Measurements from ENCODE around the gene IRAG1. TPM values are rescaled to one million over a fixed set of nuclear protein-coding genes. Genes with fewer than 3 reads are reported as not detected.

The IRAG1 gene
- total RNA-seq, 1 donor from 2014 or later: 0.26 TPM

DNA sequence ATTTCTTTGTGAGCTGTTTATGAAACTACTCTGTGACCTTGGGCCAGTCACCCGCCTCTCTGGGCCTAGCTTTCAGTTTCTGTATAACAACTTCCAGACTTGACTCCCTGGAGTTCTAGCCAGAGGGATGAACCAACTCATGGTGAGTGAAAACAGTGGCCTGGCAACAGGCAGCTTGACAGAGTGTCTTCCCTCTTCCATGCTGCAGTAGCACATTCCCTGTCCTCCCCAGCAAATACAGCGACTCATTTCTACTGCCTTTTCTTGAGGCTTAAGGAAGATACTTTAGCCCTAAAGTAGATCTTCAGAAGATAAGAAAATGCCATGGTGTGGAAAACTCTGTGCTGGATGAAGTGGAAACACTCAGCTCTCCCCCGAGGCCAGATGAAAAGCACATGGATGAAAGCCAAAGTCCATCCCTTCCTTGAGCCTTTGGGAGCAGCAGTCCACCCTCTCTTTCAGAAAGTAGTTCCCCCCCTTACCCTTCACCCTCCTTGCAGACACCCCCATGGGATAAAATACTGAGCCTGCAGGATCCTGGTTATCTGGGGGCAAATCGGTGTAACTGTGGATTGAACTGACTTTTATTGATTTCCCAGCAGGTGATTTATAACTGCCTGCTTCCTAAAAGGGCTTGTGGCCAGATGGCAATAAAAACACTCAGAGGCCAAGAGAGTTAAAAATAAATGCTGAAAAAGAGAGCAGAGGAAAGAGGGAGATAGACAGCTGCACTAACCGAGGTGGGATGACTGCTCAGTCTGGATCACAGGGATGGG lies 24.1 kb downstream of the IRAG1 start:
- TF ChIP-seq, protein P1, sequence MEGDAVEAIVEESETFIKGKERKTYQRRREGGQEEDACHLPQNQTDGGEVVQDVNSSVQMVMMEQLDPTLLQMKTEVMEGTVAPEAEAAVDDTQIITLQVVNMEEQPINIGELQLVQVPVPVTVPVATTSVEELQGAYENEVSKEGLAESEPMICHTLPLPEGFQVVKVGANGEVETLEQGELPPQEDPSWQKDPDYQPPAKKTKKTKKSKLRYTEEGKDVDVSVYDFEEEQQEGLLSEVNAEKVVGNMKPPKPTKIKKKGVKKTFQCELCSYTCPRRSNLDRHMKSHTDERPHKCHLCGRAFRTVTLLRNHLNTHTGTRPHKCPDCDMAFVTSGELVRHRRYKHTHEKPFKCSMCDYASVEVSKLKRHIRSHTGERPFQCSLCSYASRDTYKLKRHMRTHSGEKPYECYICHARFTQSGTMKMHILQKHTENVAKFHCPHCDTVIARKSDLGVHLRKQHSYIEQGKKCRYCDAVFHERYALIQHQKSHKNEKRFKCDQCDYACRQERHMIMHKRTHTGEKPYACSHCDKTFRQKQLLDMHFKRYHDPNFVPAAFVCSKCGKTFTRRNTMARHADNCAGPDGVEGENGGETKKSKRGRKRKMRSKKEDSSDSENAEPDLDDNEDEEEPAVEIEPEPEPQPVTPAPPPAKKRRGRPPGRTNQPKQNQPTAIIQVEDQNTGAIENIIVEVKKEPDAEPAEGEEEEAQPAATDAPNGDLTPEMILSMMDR (IDR thresholded peaks at IDR 0.05; ENCODE audit: insufficient read depth, low read length, severe bottlenecking): no peak
- no peaks in the 10 kb centered on the region for H3K36me3 ChIP-seq (ENCODE audit: control insufficient read depth, insufficient read depth, low read length)
- peak; percentile 62 for FAIRE-seq
- H3K4me3 ChIP-seq (ENCODE audit: low read depth, low read length): no peak overlapping the region
- no peaks in the 10 kb centered on the region for H3K27me3 ChIP-seq (ENCODE audit: control insufficient read depth, insufficient read depth, low read length)
- DNase-seq (ENCODE audit: low read depth): no peak

DNA sequence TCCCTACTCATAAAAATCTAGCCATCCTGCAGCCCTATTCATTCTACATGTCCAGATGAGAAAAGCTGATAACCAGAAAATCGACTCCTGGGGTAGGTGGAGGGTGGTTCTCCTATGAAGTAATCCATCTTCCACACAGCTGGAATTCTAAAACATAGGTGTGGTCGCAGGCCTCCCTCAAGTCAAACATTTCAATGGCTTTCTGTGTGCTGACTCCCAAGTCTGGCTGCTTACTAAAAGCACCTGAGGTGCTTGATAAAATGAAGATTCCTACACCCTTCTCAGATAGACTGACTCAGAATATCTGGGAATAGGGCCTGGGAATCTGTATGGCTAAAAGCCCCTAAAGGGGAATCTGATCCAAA lies 26.1 kb downstream of the IRAG1 start:
- Histone ChIP-seq H3K36me3 (ENCODE audit: control insufficient read depth, insufficient read depth, low read length) (no peaks in the 10 kb centered on the region), H3K4me3 (ENCODE audit: low read depth, low read length) (no peak overlapping the region), H3K27me3 (ENCODE audit: control insufficient read depth, insufficient read depth, low read length) (no peaks in the 10 kb centered on the region)
- no peak for DNase-seq (ENCODE audit: low read depth)
- TF ChIP-seq, protein P1 (IDR thresholded peaks at IDR 0.05; ENCODE audit: insufficient read depth, low read length, severe bottlenecking): no peak
- FAIRE-seq: no peak

DNA sequence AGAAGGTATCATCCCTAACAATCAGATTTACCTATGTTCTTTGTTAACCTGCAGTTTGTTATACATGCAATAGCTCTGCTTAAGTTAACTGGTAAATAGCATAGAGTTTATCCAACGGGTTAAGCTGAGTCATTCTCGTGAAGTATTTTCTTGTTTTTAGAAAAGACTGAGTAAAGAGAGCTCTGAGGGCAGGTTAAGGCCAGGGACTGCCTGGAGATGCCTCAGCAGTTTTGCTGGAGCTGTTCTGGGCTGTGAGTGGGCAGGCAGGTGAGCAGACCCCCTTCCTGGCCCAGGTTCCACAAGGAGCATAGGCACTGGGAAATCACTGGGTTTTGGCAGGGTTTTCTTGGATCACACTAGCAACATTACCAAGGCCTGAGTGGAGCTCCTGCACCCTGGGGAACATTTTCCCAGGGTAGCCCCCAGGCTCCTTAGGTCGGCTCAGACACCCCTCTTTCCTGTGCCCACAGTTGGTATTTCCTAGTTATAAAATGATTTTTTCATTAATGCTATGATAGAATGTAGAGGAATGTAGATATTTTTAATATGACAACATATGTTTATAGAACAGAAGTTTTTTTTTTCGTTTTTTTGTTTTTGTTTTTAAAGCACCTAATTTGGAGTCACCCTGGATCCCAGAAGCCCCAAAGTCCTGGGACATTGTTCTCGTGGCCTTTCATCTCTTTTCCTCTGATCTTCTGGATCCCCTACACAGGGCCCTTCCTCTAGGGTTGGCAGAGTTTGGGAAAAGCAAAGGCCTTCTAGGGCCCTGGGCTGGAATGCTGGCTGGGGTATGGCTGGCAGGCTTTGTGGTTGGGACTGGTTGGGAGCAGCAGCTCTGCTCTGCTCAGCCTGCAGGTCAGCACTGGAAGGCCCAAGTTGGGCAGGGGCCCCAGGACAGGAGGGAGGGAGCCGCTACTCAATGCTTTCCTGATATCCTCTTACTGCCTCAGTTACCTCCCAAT lies 26.7 kb downstream of the IRAG1 start:
- no peaks in the 10 kb centered on the region for H3K27me3 ChIP-seq (ENCODE audit: control insufficient read depth, insufficient read depth, low read length)
- FAIRE-seq (no peak), DNase-seq (ENCODE audit: low read depth) (peak; percentile 32)
- TF ChIP-seq, protein P1 (IDR thresholded peaks at IDR 0.05; ENCODE audit: insufficient read depth, low read length, severe bottlenecking): no peak
- H3K36me3 ChIP-seq (ENCODE audit: control insufficient read depth, insufficient read depth, low read length): no peaks in the 10 kb centered on the region
- H3K4me3 ChIP-seq (ENCODE audit: low read depth, low read length): no peak overlapping the region

DNA sequence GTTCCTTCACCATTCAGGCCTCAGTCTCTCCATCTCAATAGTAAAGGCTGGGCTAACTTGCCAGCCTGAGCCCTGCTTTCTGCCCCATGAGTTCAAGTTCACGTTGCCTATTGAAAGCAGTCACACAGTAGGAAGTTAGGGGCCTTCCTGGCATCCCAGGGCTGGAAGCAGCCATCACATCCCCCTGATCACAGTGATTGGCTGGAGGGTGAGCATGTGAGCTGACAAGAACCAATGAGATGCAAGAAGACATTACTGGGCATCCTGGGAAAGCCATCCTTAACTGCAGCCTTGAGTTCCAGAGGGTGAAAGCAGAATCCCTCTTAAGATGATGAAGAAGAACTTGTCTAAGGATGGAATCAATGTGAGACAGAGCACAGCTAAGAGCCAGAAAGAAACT lies 29.1 kb downstream of the IRAG1 start:
- FAIRE-seq (no peak), DNase-seq (ENCODE audit: low read depth) (no peak)
- H3K27me3 ChIP-seq (ENCODE audit: control insufficient read depth, insufficient read depth, low read length): no peaks in the 10 kb centered on the region
- H3K36me3 ChIP-seq (ENCODE audit: control insufficient read depth, insufficient read depth, low read length): no peaks in the 10 kb centered on the region
- H3K4me3 ChIP-seq (ENCODE audit: low read depth, low read length): no peak overlapping the region
- TF ChIP-seq, protein P1 (IDR thresholded peaks at IDR 0.05; ENCODE audit: insufficient read depth, low read length, severe bottlenecking): no peak

DNA sequence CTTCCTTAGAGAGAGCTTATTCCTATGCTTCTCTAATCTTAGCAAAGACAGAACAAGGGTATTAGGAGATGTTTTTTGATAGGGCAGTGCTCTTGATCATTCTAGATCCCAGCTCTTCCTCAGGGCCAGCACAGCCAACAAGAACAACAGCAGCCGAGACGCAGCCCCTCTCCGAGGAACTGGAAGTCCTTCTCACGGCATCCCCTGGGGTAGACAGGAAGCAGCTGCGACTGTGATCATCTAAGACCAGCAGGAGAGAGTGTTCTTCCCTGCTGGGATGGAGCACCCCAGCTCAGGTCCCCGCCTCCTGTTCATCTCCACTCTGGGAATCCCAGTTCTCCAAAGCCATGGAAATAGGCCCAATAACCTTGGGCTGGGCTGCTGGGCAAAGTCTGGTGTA lies 29.6 kb downstream of the IRAG1 start:
- TF ChIP-seq, protein P1 (IDR thresholded peaks at IDR 0.05; ENCODE audit: insufficient read depth, low read length, severe bottlenecking): no peak
- Histone ChIP-seq H3K27me3 (ENCODE audit: control insufficient read depth, insufficient read depth, low read length) (no peaks in the 10 kb centered on the region), H3K4me3 (ENCODE audit: low read depth, low read length) (no peak overlapping the region), H3K36me3 (ENCODE audit: control insufficient read depth, insufficient read depth, low read length) (no peaks in the 10 kb centered on the region)
- no peak for FAIRE-seq
- no peak for DNase-seq (ENCODE audit: low read depth)
